Hepatocyte (in vitro differentiated cells): ENCODE measurements around the gene C1orf116. TPM values are rescaled to one million over a fixed set of nuclear protein-coding genes. Genes with fewer than 3 reads are reported as not detected.

Experiments
- DNase-seq: peaks from one replicate; pipeline ENCODE4 v3.0.0-alpha.2; 2016; ENCODE audit warnings: low spot score
- H2AFZ ChIP-seq: fragments of 200-600 bp; sonication (generic); 2 replicates; pipeline ENCODE4 v1.6.0; 2016; ENCODE audit warnings: antibody characterized with exemption, mild to moderate bottlenecking
- H3K27ac ChIP-seq: fragments of 200-600 bp; sonication (generic); 2 replicates; pipeline ENCODE4 v1.5.1; 2016; ENCODE audit warnings: mild to moderate bottlenecking
- H3K27me3 ChIP-seq: fragments of 200-600 bp; sonication (generic); 2 replicates; pipeline ENCODE4 v1.6.1; 2016
- H3K36me3 ChIP-seq: fragments of 200-600 bp; sonication (generic); replicated peaks from 2 replicates; pipeline ENCODE4 v1.5.1; 2016; ENCODE audit warnings: low read depth; ENCODE audit not compliant: insufficient read depth
- H3K4me1 ChIP-seq: fragments of 200-600 bp; sonication (generic); 2 replicates; pipeline ENCODE4 v1.5.1; 2016; ENCODE audit warnings: mild to moderate bottlenecking, moderate library complexity; ENCODE audit not compliant: insufficient read depth
- H3K4me2 ChIP-seq: fragments of 200-600 bp; sonication (generic); 2 replicates; pipeline ENCODE4 v1.6.0; 2016
- H3K4me3 ChIP-seq: fragments of 200-600 bp; sonication (generic); 2 replicates; pipeline ENCODE4 v1.5.1; 2016; ENCODE audit warnings: mild to moderate bottlenecking
- H3K79me2 ChIP-seq: fragments of 200-600 bp; sonication (generic); 2 replicates; pipeline ENCODE4 v1.6.0; 2017; ENCODE audit warnings: mild to moderate bottlenecking
- H3K9me2 ChIP-seq: fragments of 200-600 bp; sonication (generic); replicated peaks from 2 replicates; pipeline ENCODE4 v1.6.0; 2017; ENCODE audit warnings: mild to moderate bottlenecking; ENCODE audit not compliant: insufficient read depth
- H3K9me3 ChIP-seq: fragments of 200-600 bp; sonication (generic); 2 replicates; pipeline ENCODE4 v1.5.1; 2016; ENCODE audit warnings: low read depth, mild to moderate bottlenecking
- H4K20me1 ChIP-seq: fragments of 200-600 bp; sonication (generic); 2 replicates; pipeline ENCODE4 v1.6.0; 2016; ENCODE audit warnings: mild to moderate bottlenecking; ENCODE audit not compliant: insufficient read depth, poor library complexity, severe bottlenecking
- EZH2 ChIP-seq: fragments of 200-600 bp; sonication (generic); IDR thresholded peaks from 2 replicates; pipeline ENCODE4 v1.6.1; 2016; ENCODE audit warnings: antibody characterized with exemption, mild to moderate bottlenecking, borderline replicate concordance
- EZH2phosphoT487 ChIP-seq: fragments of 200-600 bp; sonication (generic); IDR thresholded peaks from one replicate; pipeline ENCODE4 v1.6.1; 2018; ENCODE audit warnings: antibody characterized with exemption, mild to moderate bottlenecking, low read depth, moderate library complexity; ENCODE audit not compliant: unreplicated experiment, severe bottlenecking
- WGBS: methylation state at CpG from one replicate; pipeline ENCODE4 v1.1.6; 2016; ENCODE audit warnings: low lambda C conversion rate; ENCODE audit errors: missing lambda C conversion rate; 5-methylcytosine and 5-hydroxymethylcytosine counted together
- polyA plus RNA-seq: library from polyadenylated mRNA; unstranded; fragments of >200 nt; fragmentation: Nextera tagmentation; extraction: Ambion mirVana; gene quantifications from 2 replicates; pipeline ENCODE4 v1.2.1, GENCODE V29; 2016
- total RNA-seq: library from RNA; depleted of rRNA; stranded (reverse); fragments of >200 nt; gene quantifications from 2 replicates; pipeline ENCODE4 v1.2.3, GENCODE V29; 2014
- TF ChIP-seq, protein P1 (sequence below): fragments of 200-600 bp; sonication (generic); IDR thresholded peaks from 2 replicates; pipeline ENCODE4 v1.5.1; 2016; ENCODE audit warnings: antibody characterized with exemption, mild to moderate bottlenecking; ENCODE audit not compliant: poor library complexity

Gene C1orf116
- total and polyA plus RNA-seq, 2 experiments from 2014 or later = 15.7 to 18.3 TPM

DNA sequence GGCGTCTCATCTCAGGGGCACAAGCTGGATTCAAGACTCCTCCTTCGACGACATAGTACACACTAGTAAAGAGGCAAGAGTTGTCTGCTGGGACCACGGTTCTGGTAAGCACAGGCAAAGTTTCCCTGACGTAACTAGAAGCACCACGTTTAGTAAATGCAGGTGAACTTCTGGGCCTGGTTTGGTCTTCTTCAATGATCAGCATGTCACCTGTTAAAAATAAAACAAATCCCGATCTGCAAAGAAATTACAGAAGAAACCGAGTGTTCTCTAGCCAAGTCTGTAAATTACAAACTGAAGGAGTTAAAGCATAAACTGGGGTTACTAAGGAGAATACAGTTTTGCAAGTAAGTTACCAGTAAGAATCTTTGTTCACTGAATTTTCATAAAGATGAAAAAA is 17.0 kb upstream of the C1orf116 start:
- 69% methylated on average over 8 of the region's 8 CpGs for WGBS
- no peak for DNase-seq
- Histone ChIP-seq H3K9me3 (no peaks in the 10 kb centered on the region), H4K20me1 (peaks cover 23% of the 10 kb centered on the region), H3K79me2 (peaks cover 56% of the 10 kb centered on the region), H3K9me2 (no peaks in the 10 kb centered on the region), H3K4me2 (peak overlapping the region; percentile 82), H3K4me3 (peak overlapping the region; percentile 72), H3K27ac (peak overlapping the region; percentile 89), H3K4me1 (peaks cover 42% of the 10 kb centered on the region), H3K27me3 (no peaks in the 10 kb centered on the region), H2AFZ (no peak overlapping the region), H3K36me3 (no peaks in the 10 kb centered on the region)
- TF ChIP-seq EZH2phosphoT487 = no peak
- TF ChIP-seq, protein P1, sequence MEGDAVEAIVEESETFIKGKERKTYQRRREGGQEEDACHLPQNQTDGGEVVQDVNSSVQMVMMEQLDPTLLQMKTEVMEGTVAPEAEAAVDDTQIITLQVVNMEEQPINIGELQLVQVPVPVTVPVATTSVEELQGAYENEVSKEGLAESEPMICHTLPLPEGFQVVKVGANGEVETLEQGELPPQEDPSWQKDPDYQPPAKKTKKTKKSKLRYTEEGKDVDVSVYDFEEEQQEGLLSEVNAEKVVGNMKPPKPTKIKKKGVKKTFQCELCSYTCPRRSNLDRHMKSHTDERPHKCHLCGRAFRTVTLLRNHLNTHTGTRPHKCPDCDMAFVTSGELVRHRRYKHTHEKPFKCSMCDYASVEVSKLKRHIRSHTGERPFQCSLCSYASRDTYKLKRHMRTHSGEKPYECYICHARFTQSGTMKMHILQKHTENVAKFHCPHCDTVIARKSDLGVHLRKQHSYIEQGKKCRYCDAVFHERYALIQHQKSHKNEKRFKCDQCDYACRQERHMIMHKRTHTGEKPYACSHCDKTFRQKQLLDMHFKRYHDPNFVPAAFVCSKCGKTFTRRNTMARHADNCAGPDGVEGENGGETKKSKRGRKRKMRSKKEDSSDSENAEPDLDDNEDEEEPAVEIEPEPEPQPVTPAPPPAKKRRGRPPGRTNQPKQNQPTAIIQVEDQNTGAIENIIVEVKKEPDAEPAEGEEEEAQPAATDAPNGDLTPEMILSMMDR = no peak
- no peak for TF ChIP-seq EZH2

DNA sequence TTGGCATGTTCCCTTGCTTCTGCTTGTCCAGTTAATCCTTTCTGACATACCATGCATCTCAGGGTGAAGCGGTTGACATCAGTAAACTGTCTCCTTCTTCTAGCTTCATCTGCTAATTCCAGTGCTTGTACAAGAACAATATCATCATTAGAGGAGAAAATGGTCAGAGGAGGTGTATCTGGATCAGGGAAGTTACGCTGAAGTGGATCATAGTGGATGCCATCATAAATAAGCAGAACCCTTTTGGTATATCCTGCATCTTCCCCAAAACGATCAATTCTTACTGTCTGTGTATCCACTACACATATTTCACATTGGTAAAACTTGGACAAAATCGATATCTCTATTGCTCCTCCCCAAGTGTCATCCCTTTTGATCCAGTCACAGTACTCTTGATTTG is 16.5 kb upstream of the C1orf116 start:
- peaks cover 23% of the 10 kb centered on the region for H4K20me1 ChIP-seq
- no peak overlapping the region for H2AFZ ChIP-seq
- peaks cover 42% of the 10 kb centered on the region for H3K4me1 ChIP-seq
- WGBS = 89% methylated on average over 4 of the region's 4 CpGs
- H3K9me2 ChIP-seq = no peaks in the 10 kb centered on the region
- peaks cover 59% of the 10 kb centered on the region for H3K79me2 ChIP-seq
- no peaks in the 10 kb centered on the region for H3K9me3 ChIP-seq
- no peaks in the 10 kb centered on the region for H3K36me3 ChIP-seq
- peak overlapping the region; percentile 82 for H3K4me2 ChIP-seq
- TF ChIP-seq EZH2phosphoT487 (no peak), EZH2 (no peak)
- TF ChIP-seq, protein P1 = no peak
- DNase-seq = no peak
- H3K27me3 ChIP-seq = no peaks in the 10 kb centered on the region
- no peak overlapping the region for H3K27ac ChIP-seq
- H3K4me3 ChIP-seq = no peak overlapping the region

DNA sequence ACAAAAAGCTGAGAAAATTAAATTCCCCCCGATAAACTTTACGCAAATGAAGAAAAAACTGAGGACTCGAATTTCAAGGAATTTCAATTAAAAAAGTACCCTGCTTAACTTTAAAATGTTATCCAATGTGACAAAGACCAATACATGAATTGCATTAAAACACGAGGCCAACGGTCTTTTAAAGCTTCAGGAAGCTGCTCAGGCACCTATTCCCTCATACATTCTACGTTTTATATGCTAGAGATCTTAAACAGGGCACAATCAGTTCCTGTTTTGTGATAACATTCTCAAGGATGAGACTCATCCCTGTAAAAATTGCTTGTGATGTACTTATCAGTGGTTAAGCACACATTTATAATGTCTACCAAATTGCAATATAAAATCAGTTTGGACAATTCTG is 15.5 kb upstream of the C1orf116 start:
- TF ChIP-seq EZH2phosphoT487 = no peak
- Histone ChIP-seq H3K27me3 (no peaks in the 10 kb centered on the region), H3K9me3 (no peaks in the 10 kb centered on the region), H2AFZ (no peak overlapping the region), H3K4me2 (peak overlapping the region; percentile 48), H3K9me2 (no peaks in the 10 kb centered on the region), H3K79me2 (peaks cover 59% of the 10 kb centered on the region), H3K4me1 (peaks cover 42% of the 10 kb centered on the region), H4K20me1 (peaks cover 23% of the 10 kb centered on the region), H3K27ac (no peak overlapping the region), H3K4me3 (no peak overlapping the region), H3K36me3 (no peaks in the 10 kb centered on the region)
- DNase-seq = no peak
- 74% methylated on average over 6 of the region's 6 CpGs for WGBS

DNA sequence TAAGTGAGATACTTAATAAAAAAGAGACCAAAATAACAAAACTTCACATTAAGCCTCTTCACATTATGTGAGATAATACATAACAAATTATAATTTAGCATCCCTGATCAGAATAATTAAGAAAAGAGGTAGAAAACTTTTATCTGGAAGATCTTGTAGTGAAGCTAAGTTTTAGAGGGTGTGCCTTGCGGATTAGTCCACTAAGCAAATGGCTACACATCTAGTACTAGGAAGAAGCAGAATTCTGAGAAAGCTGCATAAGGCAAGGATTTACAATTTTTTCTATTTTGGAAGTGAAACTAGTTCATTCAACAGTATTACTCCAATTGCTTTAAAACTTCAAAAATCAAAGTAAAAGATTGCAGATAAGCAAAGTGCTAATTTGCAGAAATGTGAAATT is 14.9 kb upstream of the C1orf116 start:
- H3K4me3 ChIP-seq = no peak overlapping the region
- peaks cover 59% of the 10 kb centered on the region for H3K79me2 ChIP-seq
- no peak for DNase-seq
- no peaks in the 10 kb centered on the region for H3K9me2 ChIP-seq
- no peaks in the 10 kb centered on the region for H3K36me3 ChIP-seq
- H3K27ac ChIP-seq = no peak overlapping the region
- H3K4me1 ChIP-seq = peaks cover 42% of the 10 kb centered on the region
- no peak for TF ChIP-seq EZH2
- TF ChIP-seq, protein P1 = no peak
- TF ChIP-seq EZH2phosphoT487 = no peak
- H3K4me2 ChIP-seq = peak overlapping the region; percentile 48
- H3K9me3 ChIP-seq = no peaks in the 10 kb centered on the region
- H4K20me1 ChIP-seq = peaks cover 23% of the 10 kb centered on the region
- WGBS = 97% methylated on average over 1 of the region's 1 CpG
- H3K27me3 ChIP-seq = no peaks in the 10 kb centered on the region
- no peak overlapping the region for H2AFZ ChIP-seq
